ENCODE results near the gene ABCC4. TPM values are rescaled to one million over a fixed set of nuclear protein-coding genes. Genes with fewer than 3 reads are reported as not detected.

Gene ABCC4
- total RNA-seq, 4 donors from 2014 or later, result 5.7 to 23.3 (median 6.9) TPM

DNA sequence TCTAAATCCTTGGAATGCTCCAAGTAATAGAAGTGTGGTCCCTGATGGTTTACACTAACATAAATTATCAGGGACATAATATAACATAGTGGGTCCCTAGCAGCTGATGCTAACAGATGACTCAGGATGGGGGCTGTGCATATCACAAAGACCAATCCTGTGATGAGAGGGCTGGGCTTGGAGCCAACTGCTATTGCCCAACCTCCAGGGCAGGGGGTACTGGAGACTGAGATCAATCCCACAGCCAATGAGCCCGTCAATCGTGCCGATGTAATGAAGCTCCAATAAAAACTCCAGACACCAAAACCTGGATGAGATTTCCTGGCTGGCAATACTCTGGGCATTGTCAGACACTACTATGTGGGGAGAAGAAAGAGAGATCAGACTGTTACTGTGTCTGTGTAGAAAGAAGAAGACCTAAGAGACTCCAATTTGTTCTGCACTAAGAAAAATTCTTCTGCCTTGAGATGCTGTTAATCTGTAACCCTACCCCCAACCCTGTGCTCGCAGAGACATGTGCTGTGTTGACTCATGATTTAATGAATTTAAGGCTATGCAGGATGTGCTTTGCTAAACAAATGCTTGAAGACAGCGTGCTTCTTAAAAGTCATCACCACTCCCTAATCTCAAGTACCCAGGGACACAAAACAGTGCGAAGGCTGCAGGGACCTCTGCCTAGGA, 33.4 kb downstream of the ABCC4 start:
- DNase-seq (ENCODE audit: low spot score) (no peak), ATAC-seq (ENCODE audit: low FRiP score) (no peak)
- TF ChIP-seq, protein P1, sequence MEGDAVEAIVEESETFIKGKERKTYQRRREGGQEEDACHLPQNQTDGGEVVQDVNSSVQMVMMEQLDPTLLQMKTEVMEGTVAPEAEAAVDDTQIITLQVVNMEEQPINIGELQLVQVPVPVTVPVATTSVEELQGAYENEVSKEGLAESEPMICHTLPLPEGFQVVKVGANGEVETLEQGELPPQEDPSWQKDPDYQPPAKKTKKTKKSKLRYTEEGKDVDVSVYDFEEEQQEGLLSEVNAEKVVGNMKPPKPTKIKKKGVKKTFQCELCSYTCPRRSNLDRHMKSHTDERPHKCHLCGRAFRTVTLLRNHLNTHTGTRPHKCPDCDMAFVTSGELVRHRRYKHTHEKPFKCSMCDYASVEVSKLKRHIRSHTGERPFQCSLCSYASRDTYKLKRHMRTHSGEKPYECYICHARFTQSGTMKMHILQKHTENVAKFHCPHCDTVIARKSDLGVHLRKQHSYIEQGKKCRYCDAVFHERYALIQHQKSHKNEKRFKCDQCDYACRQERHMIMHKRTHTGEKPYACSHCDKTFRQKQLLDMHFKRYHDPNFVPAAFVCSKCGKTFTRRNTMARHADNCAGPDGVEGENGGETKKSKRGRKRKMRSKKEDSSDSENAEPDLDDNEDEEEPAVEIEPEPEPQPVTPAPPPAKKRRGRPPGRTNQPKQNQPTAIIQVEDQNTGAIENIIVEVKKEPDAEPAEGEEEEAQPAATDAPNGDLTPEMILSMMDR (IDR thresholded peaks at IDR 0.05), result no peak

DNA sequence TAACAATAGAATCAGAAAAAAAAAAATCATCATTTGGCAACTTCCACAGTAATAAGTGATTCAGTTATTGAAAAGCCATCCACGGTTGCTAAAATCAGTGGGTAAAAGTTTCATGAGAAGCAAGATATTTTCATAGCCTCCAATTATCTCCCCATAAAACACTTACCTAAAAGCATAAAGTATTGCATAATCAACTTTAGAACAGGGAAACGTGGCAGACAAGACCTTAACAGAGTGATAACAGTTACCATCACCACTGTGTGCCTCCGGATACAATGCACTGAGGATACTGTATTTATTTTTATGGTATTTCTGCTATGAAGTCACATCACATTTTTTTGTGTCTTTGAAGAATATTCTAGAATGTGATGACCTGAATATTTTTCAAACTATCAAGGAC, 37.0 kb downstream of the ABCC4 start:
- no peak for DNase-seq (ENCODE audit: low spot score)
- TF ChIP-seq, protein P1 (IDR thresholded peaks at IDR 0.05), result no peak
- ATAC-seq (ENCODE audit: low FRiP score), result no peak

DNA sequence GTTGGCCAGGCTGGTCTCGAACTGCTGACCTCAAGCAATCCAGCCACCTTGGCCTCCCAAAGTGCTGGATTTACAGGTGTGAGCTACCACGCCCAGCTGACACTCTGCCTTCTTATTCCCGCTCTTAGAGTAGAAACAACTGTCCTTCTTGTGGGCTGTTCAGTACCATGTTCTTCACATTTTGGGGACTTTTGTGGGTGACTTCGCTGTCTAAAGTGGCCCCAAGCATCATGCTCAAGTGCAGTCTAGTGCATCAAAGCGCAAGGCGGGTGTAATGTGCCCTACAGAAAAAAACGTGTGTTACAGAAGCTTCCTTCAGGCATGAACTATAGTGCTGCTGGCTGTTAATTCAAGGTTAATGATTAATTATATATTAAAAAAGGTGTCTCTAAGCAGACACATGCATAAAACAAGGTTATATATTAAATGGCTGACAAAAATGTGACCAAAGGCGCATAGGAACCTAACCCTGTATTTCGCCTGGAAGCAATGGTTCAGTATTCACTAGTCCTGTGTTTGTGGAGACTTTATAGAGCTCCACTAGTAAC, 38.3 kb downstream of the ABCC4 start:
- TF ChIP-seq, protein P1 (IDR thresholded peaks at IDR 0.05), result no peak
- DNase-seq (ENCODE audit: low spot score) (no peak), ATAC-seq (ENCODE audit: low FRiP score) (no peak)

DNA sequence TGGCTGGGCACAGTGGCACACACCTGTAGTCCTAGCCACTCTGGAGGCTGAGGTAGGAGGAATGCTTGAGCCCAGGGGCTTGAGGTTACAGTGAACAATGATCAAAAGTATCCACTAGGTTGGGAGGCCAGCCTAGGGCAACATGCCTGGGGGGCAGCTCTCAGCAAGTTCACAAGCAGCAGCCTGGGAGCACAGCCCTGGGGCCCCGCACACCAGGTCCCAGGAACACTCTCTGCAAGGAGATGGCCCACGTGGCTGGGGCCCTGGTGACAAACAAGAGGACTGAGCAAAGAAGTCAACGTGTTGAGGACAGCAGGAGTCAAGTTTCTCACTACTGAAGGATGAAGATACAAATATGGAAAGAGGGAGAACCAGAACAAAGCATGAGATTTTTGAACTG, 39.3 kb downstream of the ABCC4 start:
- ATAC-seq (ENCODE audit: low FRiP score) (no peak), DNase-seq (ENCODE audit: low spot score) (no peak)

DNA sequence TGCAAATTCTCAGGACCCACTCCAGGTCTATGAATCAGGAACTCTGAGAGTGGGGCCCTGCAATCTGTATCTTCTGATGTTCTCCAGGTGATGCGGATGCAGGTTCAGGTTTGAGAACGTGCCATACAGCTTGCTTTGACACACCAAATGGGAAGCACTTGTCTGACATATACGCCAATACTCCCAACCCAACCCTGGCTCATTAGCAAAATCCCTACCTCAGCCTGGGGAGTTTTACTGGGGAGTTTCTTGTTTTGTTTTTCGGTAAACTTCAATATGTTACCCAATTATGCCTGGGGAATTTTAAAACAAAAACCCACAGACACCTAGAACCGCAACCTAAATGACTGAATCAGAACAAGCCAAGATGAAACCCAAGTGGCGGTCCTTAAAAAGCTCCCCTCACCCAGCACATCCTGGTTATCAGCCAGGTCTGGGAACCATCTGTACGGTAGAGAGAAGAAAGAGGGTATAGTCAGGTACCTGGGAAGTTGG, 41.2 kb downstream of the ABCC4 start:
- no peak for ATAC-seq (ENCODE audit: low FRiP score)
- TF ChIP-seq, protein P1 (IDR thresholded peaks at IDR 0.05), result no peak
- DNase-seq (ENCODE audit: low spot score), result no peak

More for the DNA sequence above, 39.3 kb downstream of the ABCC4 start:
- TF ChIP-seq, protein P1 (IDR thresholded peaks at IDR 0.05), result no peak

DNA sequence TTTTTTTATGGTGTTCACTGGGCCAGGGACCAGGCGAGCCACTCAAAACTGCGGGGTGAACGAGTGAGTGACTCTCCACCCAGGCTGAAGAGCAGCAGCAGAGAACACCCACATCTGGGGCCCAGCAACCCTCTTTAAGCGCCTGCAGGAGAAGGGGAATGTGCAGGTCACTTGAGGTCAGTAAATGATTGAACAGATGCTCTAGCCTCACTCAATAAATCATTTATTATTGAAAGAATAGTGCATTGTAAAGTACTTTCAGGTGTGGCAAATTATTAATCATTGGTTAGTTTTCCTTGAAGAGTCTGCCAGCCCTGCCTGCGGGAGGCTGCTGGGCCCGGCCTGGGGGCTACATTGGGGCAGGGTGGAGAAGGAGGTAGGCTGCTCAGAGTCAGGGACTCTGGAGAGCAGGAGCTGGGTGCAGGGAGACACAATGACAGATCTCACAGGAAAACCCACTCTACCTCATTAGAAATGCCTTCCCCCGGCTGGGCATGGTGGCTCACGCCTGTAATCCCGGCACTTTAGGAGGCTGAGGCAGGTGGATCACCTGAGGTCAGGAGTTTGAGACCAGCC, 42.5 kb downstream of the ABCC4 start:
- no peak for ATAC-seq (ENCODE audit: low FRiP score)
- no peak for DNase-seq (ENCODE audit: low spot score)
- TF ChIP-seq, protein P1 (IDR thresholded peaks at IDR 0.05), result no peak
